H1 (cell line): ENCODE measurements around the gene BBS2.

Experiments
- CBX8 ChIP-seq: fragments of 300-800, 300-1000 bp; sonication (generic); IDR thresholded peaks from 2 replicates; pipeline ENCODE4 v1.7.1; 2016; ENCODE audit warnings: low read depth, low read length, borderline replicate concordance
- CREB1 ChIP-seq: IDR thresholded peaks from 2 replicates; pipeline ENCODE4 v1.6.1; 2012; ENCODE audit warnings: inconsistent platforms
- EGR1 ChIP-seq: IDR thresholded peaks from 2 replicates; pipeline ENCODE4 v1.6.1; 2011; ENCODE audit warnings: low read depth, low read length, borderline replicate concordance
- EZH2 ChIP-seq: fragments of 200-600 bp; sonication (generic); IDR thresholded peaks from 2 replicates; pipeline ENCODE4 v1.7.1; 2012; ENCODE audit warnings: low read depth, mild to moderate bottlenecking, moderate library complexity, low read length, inconsistent platforms; ENCODE audit not compliant: severe bottlenecking
- GABPA ChIP-seq: IDR thresholded peaks from 2 replicates; pipeline ENCODE4 v1.6.1; 2011; ENCODE audit warnings: mild to moderate bottlenecking, low read length, moderate library complexity, borderline replicate concordance; ENCODE audit not compliant: insufficient read depth
- JUN ChIP-seq: IDR thresholded peaks from 2 replicates; pipeline ENCODE4 v1.6.1; 2011; ENCODE audit warnings: low read depth, mild to moderate bottlenecking, improper control_type of control experiment, low read length
- POLR2A ChIP-seq, 2 experiments: IDR thresholded peaks; 1 replicate in 1 of 2; 2 replicates in 1 of 2; pipeline ENCODE4 v1.6.1; 2011; ENCODE audit warnings: low read depth in 2 of 2, low read length in 2 of 2, mild to moderate bottlenecking in 2 of 2; ENCODE audit errors: control extremely low read depth in 1 of 2
- RAD21 ChIP-seq, 2 experiments: IDR thresholded peaks in 1 of 2; conservative IDR thresholded peaks in 1 of 2; 2 replicates each; pipeline ENCODE4 v1.6.1; 2011; ENCODE audit warnings: low read depth in 2 of 2, low read length in 2 of 2, improper control_type of control experiment in 1 of 2, inconsistent platforms in 1 of 2, mild to moderate bottlenecking in 1 of 2, moderate library complexity in 1 of 2
- SIN3A ChIP-seq, 2 experiments: IDR thresholded peaks in 1 of 2; conservative IDR thresholded peaks in 1 of 2; 2 replicates each; pipeline ENCODE4 v1.6.1; 2011 to 2012; ENCODE audit warnings: low read length in 2 of 2, improper control_type of control experiment in 1 of 2, low read depth in 1 of 2, mild to moderate bottlenecking in 1 of 2
- SRF ChIP-seq: IDR thresholded peaks from 2 replicates; pipeline ENCODE4 v1.6.1; 2011; ENCODE audit warnings: mild to moderate bottlenecking, low read depth, low read length, moderate library complexity
- TCF12 ChIP-seq: IDR thresholded peaks from 2 replicates; pipeline ENCODE4 v1.6.1; 2011; ENCODE audit warnings: low read depth, mild to moderate bottlenecking, low read length
- TF ChIP-seq, protein P1 (sequence below), 3 experiments: IDR thresholded peaks; 1 replicate in 2 of 3; 2 replicates in 1 of 3; pipeline versions ENCODE4 v1.5.1 to v1.6.1; 2011; ENCODE audit warnings: low read length in 3 of 3, mild to moderate bottlenecking in 3 of 3, inconsistent platforms in 2 of 3, low read depth in 1 of 3, moderate library complexity in 1 of 3; ENCODE audit not compliant: insufficient read depth in 1 of 3; ENCODE audit errors: control extremely low read depth in 1 of 3

- TF ChIP-seq POLR2A (IDR thresholded peaks at IDR 0.05; ENCODE audit: control extremely low read depth in 1 of 2, low read depth in 2 of 2, low read length in 2 of 2) (no peak), EZH2 (no peak), RAD21 (IDR thresholded peaks at IDR 0.05 in 1 of 2, conservative IDR thresholded peaks at IDR 0.05 in 1 of 2; ENCODE audit: low read depth in 2 of 2, low read length in 2 of 2) (no peak), SRF (no peak), JUN (no peak), CREB1 (no peak), SIN3A (conservative IDR thresholded peaks at IDR 0.05 in 1 of 2, IDR thresholded peaks at IDR 0.05 in 1 of 2; ENCODE audit: low read depth in 1 of 2, low read length in 2 of 2) (no peak), TCF12 (no peak), GABPA (no peak), CBX8 (no peak), EGR1 (no peak)
- TF ChIP-seq, protein P1, sequence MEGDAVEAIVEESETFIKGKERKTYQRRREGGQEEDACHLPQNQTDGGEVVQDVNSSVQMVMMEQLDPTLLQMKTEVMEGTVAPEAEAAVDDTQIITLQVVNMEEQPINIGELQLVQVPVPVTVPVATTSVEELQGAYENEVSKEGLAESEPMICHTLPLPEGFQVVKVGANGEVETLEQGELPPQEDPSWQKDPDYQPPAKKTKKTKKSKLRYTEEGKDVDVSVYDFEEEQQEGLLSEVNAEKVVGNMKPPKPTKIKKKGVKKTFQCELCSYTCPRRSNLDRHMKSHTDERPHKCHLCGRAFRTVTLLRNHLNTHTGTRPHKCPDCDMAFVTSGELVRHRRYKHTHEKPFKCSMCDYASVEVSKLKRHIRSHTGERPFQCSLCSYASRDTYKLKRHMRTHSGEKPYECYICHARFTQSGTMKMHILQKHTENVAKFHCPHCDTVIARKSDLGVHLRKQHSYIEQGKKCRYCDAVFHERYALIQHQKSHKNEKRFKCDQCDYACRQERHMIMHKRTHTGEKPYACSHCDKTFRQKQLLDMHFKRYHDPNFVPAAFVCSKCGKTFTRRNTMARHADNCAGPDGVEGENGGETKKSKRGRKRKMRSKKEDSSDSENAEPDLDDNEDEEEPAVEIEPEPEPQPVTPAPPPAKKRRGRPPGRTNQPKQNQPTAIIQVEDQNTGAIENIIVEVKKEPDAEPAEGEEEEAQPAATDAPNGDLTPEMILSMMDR (IDR thresholded peaks at IDR 0.05; ENCODE audit: control extremely low read depth in 1 of 3, insufficient read depth in 1 of 3, low read depth in 1 of 3, low read length in 3 of 3), result no peak
Measured at GRCh38 chr16:56554441-56554840, 34.6 kb upstream of the BBS2 start.
